Inferior parietal cortex (tissue), 1 donor: Measurements from ENCODE around the gene SGCE.
A peak's percentile ranks its signal among the peaks of the same experiment; 100 is the strongest.
"Not testable (repeated sequence)": the region's sequence is repeated elsewhere in the genome, so short reads cannot be mapped to it uniquely, and the experiment has no call there.

Experiments used
- DNase-seq: peaks from one replicate; pipeline ENCODE4 v3.0.0-alpha.2; 2016; ENCODE audit errors: extremely low spot score

SGCE gene, protein sequence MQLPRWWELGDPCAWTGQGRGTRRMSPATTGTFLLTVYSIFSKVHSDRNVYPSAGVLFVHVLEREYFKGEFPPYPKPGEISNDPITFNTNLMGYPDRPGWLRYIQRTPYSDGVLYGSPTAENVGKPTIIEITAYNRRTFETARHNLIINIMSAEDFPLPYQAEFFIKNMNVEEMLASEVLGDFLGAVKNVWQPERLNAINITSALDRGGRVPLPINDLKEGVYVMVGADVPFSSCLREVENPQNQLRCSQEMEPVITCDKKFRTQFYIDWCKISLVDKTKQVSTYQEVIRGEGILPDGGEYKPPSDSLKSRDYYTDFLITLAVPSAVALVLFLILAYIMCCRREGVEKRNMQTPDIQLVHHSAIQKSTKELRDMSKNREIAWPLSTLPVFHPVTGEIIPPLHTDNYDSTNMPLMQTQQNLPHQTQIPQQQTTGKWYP

DNA sequence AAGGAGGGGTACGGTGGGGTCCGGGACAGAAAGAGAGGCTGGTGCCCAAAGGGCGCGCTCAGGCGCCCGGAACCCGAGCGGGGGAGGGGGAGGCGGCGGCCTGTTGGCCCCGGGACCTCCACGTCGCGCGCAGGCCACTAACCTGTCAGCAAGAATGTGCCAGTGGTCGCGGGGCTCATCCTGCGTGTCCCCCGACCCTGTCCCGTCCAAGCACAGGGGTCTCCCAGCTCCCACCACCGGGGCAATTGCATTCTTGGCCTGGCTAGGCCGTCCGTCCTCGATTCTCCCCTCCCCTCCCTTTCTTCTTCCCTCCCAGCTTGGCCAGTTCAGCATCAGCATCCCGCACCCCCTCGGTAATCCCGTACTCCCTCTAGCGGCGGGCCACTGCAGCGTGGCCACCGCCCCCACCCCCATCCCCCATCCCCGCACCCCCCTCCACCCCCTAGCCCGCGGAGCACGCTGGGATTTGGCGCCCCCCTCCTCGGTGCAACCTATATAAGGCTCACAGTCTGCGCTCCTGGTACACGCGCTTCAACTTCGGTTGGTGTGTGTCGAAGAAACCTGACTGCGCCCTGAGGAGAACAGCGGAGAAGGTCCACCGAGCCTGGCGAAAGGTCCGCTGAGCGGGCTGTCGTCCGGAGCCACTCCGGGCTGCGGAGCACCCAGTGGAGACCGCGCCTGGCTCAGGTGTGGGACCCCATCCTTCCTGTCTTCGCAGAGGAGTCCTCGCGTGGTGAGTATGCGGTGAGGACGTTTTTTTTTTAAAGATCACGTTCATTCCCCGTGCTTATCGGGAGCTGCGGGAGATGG, at the start of gene SGCE:
TSS of gene SGCE (minus strand) at position 286 of the 810 bp plus-strand sequence. CDS start at position 251, 35 bp downstream.
- DNase-seq, result peak; percentile 63

DNA sequence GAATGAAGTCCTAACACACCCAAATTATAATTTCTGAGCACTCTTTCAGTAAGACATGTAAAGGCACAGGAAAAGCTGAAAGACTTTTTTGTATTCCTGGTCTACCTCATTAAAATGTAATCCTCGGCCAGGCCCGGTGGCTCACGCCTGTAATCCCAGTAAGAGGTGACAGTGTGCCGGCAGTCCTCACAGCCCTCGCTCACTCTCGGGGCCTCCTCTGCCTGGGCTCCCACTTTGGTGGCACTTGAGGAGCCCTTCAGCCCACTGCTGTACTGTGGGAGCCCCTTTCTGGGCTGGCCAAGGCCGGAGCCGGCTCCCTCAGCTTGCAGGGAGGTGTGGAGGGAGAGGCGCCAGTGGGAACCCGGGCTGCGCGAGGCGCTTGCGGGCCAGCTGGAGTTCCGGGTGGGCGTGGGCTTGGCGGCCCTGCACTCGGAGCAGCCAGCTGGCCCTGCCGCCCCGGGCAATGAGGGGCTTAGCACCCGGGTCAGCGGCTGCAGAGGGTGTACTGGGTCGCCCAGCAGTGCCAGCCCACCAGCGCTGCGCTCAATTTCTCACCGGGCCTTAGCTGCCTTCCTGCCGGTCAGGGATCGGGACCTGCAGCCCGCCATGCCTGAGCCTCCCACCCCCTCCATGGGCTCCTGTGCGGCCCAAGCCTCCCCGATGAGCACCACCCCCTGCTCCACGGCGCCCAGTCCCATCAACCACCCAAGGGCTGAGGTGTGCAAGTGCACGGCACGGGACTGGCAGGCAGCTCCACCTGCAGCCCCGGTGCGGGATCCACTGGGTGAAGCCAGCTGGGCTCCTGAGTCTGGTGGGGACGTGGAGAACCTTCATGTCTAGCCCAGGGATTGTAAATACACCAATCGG, 49.5 kb upstream of the SGCE start:
- DNase-seq, result not testable (repeated sequence)

DNA sequence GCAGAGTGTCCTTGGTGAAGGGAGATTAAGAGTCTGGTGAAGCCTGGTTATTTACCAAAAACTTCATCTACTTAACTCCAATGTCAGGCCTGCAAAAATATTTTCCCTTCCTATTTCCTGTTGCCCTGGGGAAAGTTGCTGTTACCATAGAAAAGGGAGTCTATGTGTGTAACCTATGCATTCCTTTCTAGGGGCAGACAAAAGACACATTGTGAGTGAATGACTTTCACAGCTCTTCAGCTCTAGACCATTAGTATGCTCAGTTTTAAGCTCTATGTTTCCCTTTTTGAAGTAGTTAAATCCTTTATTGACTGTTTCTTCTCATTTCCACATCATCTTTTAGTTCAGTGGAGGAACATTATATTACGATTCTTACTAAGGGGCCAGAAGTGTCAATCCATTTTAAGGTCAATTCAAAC, 45.6 kb upstream of the SGCE start:
- no peak for DNase-seq

DNA sequence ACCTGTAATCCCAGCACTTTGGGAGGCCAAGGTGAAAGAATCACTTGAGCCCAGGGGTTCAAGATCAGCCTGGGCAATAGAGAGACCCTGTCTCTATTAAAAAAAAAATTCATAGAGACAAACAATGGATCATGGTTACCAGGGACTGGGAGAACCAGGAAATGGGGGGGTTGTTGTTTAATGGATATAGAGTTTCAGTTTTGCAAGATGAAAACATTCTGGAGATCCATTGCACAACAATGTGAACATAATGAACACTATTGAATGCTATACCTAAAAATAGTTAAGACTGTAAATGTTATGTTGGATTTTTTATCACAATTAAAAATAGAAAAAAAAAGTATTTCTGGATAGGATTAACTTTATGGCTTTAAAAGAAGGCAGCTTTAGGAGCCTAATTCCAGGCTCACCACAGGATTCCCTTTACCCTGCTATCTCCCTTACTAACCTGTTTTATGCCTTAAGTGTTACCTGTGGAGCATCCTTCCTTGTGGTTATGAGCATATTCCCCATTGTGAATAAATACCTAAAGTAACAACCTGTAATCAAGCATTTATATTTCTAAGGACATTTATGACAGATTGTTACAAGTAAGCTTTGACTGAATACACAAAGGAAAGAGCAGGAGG, 45.1 kb upstream of the SGCE start:
- DNase-seq, result no peak

DNA sequence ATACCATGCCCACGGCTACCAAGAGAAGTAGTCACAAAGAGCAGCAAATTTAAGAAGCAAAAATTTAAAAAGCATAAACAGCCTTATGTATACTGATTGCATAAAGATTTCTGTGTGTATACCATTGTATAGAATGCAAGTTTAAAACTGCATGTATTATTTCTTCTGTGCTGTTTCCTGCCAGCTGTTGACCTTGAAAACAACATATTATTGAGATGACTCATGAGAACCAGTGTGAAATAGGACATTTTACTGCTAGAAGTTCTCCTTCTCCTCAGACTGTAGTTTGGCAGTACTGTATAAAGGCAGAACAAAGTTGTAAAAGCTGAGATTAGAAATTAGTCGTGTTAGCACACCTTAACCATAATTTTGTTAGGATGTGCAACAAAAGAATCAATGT, 42.3 kb upstream of the SGCE start:
- no peak for DNase-seq

DNA sequence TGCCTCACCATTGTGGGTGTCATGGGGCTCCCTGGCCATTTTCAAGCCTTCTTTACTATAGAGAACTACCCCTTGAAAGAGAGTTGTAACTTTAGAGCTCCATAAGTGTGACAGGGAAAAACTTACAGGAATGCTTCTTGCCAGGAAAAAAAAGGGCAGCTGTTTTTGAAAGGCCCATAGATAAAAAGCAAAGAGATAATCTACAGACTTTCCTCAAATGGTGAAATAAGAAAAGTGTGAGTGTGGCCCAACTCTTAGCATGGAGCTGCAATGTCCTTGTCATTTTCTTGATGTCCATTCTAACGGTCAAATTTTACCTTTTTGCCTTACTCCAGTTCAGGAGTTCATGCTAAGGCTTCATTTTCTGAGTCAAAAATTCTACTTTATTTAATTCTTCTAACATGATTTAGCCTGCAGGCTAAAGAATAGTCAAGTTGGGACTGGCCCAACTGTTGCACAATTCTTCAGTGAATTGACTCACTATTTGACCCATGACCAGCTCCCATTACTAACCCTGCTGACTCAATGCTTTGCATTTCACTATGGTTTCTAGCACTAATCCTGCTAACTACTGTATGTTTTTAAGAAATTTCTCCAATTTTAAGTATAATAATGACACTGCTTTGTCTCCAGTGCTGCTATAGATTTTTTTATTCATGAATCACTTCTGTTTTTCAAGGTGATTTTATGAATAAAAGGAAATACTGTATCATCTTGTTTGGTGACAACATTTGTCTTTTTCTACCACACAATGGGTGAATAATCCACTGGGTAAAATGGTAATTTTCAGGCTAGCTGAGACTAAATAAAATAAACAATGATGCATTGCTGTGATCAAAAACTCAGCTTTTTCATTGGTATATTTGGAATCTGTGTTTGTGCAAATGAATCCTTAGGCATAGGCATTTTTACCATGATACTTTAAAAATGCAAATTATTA, 41.4 kb upstream of the SGCE start:
- DNase-seq, result no peak

DNA sequence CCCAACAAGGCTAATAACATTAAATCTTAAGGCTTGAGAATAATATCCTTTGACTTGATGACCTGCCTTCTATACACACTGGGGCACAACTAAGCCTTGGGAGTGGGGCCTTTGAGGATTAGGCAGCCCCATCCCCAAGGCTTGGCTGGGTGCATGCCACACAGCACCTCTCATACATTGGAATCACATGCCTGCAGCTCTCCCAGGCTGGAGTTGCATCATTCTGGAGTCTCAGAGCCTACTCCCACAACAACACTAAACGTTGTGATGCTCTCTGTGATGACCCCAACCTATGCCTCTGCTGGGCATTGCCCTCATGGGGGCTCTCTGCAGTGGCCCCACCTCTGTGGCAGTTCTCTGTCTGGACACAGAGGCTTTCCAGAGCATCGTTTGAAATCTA, 31.9 kb upstream of the SGCE start:
- no peak for DNase-seq

DNA sequence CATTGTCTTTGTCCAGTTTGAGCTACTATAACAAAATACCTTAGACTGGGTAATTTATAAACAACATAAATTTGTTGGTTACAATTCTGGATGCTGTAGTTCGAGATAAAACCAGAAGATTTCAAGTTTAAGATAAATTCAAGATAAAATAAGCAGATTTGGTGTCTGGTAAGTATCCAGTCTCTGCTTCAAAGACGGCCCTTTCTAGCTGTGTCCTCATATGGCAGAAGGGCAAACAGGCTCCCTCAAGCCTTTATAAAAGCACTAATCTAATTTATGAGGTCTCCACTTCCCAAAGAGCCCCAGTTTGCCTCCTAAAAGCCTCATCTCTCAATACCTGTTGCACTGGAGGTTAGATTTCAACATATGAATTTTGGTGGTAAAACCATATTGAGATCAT, 31.1 kb upstream of the SGCE start:
- no peak for DNase-seq

DNA sequence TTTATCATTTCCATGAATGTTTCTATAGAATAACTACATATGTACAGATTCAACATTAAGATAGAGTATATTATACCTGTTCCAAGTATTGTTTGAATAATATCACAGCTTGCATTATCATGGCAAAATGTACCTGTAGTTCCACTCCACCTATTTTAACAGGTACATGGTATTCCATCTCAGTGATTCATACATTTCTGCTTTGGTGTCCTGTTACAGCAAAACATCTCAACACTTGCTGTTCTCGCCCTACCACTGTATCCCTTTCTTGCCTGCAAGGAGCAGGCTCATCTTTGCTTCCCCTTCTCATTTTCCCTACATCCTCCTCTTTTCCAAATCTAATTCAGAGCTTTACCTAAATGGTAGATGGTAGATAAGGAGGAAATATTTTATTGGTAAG, 27.1 kb upstream of the SGCE start:
- no peak for DNase-seq

DNA sequence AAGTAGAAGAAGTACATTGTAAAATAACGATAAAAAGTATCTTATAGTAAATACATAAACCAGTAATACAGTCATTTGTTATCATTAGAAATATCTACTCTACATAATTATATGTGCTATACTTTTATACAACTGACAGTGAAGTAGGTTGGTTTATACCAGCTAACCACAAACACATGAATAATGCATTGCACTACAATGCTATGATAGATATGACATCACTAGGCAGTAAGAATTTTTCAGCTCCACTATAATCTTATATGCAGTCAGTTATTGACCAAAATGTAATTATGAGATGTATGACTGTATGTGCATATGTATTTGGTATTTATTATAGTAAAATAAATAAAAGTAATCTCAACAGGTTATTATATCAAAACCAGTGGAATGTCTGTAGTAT, 23.4 kb upstream of the SGCE start:
- DNase-seq, result no peak

DNA sequence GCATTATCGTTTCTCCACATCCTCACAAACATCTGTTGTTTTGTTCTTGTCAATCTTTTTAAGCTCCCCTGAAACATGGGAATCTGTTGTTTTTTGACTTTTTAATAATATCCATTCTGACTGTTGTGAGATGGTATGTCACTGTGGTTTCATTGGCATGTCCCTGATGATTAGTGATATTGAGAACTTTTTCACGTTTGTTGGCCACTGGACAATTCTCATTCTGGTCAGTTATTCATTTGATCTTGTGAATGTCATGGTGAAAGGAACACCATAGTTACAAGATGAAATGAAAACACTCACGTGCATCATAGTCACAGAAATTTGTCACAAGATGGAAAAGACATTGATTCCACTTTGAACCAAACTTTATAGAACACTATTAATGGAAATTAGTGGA, 20.5 kb upstream of the SGCE start:
- DNase-seq, result no peak

DNA sequence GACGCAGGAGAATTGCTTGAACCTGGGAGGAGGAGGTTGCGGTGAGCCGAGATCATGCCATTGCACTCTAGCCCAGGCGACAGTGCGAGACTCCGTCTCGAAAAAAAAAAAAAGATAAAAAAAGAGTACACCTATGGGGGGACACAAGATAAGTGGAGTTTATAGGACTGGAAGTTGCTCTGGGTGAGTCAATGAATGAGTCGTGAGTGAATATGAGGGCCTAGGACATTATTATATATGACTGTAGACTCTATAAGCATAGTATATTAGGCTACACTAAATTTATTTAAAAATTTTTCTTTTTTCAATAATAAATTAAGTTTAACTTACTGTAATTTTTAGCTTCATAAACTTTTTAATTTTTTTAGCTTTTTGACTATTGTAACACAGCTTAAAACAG, 19.4 kb upstream of the SGCE start:
- DNase-seq, result no peak

DNA sequence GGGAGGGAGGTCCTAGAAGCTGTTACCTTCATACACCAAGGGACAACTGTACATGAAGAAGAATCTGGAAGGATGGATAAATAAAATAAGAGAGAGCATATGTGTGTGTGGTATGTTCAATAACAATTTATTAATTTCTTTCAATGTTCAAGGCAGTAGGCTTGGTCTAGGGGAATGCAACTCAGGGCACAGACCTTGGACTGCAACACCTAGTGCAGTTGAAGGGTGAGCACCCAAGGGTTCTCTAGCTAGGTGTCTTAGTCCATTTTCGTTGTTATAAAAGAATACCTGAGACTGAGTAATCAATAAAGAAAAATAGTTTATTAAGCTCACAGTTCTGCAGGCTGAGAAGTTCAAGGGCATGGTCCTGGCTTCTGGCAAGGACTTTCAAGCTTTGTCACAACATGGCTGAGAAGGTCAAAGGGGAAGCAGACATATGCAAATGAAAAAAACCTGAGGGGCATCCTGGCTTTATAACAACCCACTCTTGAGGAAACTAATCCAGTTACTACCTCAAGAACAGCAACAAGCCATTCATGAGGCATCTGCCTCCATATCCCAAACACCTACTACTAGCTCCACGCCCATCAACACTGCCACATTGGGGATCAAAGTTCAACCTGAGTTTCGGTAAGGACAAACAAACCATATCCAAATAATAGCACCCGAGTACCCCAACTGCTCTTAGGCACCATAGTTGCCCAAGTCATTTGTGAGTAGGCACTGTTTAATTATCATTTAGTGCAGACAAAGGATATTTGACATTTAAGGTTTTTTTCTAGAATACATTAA, 15.7 kb upstream of the SGCE start:
- no peak for DNase-seq

DNA sequence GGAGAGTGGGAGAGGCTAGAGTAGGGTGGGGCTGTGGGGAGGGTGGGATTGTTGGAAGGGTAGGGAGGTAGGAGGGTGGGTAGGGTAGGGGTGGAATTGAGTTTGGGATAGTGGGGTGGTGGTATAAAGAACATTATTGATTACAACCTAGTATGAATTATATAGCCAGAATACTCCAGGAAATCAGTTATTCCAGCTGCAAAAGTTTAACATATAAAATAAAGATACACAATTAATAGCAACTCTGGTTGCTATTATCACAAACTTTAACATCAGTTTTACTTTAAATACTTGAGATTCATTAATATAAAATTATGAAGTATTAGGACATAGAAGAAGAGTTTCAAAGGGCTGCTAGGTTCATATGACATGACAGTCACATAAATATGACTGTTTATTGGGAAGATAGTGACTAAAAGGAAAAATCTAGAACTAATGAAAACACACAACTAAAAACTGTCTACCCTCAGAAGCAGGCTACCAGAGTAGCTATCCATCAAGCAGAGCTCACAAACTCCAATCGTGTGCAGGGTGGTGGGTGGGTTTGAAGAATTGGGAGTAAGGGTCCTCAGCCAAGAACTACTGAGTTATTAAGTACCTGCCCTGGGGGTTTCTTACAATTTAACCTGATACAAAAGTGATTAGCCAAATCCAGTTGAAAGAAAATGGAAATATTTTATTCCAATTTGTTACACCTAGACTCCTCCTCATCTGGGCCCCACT, 14.0 kb upstream of the SGCE start:
- DNase-seq, result no peak

DNA sequence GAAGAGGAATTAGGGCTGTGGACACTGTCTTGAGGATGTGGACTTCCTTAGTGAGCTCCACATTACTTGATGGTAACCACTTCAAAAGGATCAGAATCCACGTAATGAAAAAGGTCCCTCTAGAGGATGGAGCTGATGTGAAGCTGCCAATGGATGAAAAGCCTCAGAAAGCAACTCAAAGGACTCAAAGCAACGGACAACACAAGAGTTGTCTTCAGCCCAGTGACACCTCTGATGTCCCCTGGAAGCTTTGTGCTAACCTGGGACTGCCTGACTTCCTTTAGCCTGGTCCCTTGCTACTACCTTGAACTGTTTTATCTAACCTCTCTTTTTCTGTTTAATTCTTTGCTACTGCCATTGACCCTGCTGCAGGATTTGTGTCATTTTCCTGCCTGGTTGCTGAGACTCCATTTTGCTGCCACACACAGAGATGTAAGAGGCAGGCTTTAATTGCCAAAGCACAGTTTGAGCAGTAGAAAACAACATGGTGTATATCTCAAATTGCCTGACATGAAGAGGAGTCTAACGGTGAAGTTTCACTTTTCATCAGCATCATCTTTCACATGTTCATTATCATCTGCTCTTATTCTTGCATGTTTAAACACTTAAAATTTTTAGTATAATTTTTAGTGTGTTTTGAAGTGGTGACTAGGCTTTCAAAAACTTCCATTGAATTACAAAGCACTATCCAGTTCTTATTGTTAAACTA, 11.1 kb upstream of the SGCE start:
- DNase-seq, result no peak

DNA sequence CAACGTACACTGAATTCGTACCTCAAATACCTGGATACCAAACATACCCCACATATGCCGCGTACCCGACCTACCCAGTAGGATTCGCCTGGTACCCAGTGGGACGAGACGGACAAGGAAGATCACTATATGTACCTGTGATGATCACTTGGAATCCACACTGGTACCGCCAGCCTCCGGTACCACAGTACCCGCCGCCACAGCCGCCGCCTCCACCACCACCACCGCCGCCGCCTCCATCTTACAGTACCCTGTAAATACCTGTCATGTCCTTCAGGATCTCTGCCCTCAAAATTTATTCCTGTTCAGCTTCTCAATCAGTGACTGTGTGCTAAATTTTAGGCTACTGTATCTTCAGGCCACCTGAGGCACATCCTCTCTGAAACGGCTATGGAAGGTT, 9.5 kb upstream of the SGCE start:
- DNase-seq, result no peak

DNA sequence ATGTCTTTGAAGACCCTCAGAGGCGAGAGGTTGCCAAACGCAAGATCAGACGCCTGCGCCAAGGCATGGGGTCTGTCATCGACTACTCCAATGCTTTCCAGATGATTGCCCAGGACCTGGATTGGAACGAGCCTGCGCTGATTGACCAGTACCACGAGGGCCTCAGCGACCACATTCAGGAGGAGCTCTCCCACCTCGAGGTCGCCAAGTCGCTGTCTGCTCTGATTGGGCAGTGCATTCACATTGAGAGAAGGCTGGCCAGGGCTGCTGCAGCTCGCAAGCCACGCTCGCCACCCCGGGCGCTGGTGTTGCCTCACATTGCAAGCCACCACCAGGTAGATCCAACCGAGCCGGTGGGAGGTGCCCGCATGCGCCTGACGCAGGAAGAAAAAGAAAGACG, 8.1 kb upstream of the SGCE start:
- no peak for DNase-seq

DNA sequence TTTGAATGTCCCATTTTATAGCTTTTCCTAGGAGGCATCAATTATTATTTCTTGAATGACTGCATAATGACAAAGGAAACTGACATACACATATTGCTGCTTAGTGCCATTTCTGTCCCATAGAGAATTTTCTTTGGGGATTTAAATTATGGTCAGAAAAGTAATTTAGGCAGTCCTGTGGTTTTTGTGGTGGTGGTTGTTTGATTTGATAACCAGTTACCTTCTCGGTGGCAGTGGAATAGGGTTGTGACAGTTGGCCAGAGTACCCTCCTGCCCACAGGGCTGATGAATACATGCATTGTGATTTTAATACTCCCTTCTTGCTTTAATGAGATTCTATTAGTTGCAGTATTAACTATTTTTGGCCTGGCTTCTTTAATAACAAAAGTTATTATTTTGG, 6.6 kb upstream of the SGCE start:
- DNase-seq, result no peak
